IPS-18c (cell line): ENCODE data around the gene CD68.

Source experiments
- H3K4me3 ChIP-seq: 2 replicates; pipeline ENCODE4 v1.7.0; 2013; ENCODE audit warnings: low read depth, mild to moderate bottlenecking, low read length, moderate library complexity; ENCODE audit not compliant: insufficient read depth
- H3K9me3 ChIP-seq: one replicate; pipeline ENCODE4 v1.6.1; 2013; ENCODE audit warnings: mild to moderate bottlenecking, low read length, moderate library complexity; ENCODE audit not compliant: control insufficient read depth, insufficient read depth

CD68 gene

GRCh38 chr17:7574176-7574953, 5.1 kb upstream of the CD68 start:
- H3K4me3 ChIP-seq, result peak overlapping the region; percentile 97

DNA sequence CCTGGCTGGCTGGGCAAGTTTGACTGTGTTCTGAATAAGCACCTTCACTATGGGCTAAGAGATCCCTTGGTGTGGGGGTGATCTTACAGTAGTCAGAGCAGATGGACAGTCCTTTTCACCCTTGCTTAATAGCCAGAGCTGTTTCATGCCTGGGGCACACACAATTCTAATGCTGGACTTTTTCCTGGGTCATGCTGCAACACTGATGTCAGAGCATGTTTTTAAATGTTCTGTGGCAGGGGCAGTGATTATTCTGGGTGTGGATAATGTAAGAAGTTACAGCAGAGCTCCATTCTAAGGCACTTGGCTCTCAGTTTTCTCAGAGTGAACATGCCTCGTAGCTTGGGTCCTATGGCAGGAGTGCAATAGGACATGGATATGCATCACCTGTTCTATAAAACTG, 4.0 kb upstream of the CD68 start:
- H3K9me3 ChIP-seq, result no peaks in the 10 kb centered on the region
- no peak overlapping the region for H3K4me3 ChIP-seq

More at GRCh38 chr17:7574176-7574953, 5.1 kb upstream of the CD68 start:
- no peaks in the 10 kb centered on the region for H3K9me3 ChIP-seq

- H3K9me3 ChIP-seq, result no peaks in the 10 kb centered on the region
- H3K4me3 ChIP-seq, result no peak overlapping the region
Measured at GRCh38 chr17:7575959-7576358, 3.5 kb upstream of the CD68 start.

- H3K4me3 ChIP-seq, result no peak overlapping the region
Measured at GRCh38 chr17:7576432-7576937, 3.0 kb upstream of the CD68 start.

DNA sequence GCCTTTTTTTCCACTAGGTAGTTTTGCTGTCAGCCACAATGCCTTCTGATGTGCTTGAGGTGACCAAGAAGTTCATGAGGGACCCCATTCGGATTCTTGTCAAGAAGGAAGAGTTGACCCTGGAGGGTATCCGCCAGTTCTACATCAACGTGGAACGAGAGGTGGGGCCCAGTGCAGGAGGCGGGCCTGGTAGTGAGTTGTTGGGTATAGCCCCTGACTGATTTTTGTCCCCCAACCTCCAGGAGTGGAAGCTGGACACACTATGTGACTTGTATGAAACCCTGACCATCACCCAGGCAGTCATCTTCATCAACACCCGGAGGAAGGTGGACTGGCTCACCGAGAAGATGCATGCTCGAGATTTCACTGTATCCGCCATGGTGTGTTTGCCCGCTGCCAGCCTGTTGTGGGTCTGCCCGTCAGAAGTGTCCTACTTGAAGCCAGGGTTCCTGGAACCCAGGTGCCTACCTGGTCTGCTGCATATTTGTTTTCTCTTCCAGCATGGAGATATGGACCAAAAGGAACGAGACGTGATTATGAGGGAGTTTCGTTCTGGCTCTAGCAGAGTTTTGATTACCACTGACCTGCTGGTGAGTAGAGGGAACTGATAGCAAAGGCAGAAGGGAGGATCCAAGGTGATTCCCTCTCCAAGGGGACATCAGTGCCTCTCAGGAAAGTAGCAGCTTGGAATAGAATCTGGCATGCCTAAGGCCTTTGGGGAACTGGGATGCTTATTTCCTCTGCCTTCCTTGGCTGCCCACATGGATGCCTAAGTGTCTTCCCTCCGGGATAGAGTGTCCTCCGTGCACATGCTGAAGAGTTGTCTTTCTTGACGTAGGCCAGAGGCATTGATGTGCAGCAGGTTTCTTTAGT, 1.9 kb upstream of the CD68 start:
- no peak overlapping the region; the same call in 1 of the 2 replicates for H3K4me3 ChIP-seq
- no peaks in the 10 kb centered on the region for H3K9me3 ChIP-seq

More at GRCh38 chr17:7576432-7576937, 3.0 kb upstream of the CD68 start:
- H3K9me3 ChIP-seq, result no peaks in the 10 kb centered on the region

GRCh38 chr17:7579834-7580603, 581 bp downstream of the CD68 start:
- no peaks in the 10 kb centered on the region for H3K9me3 ChIP-seq
- no peak overlapping the region for H3K4me3 ChIP-seq

GRCh38 chr17:7580604-7581575, 1.5 kb downstream of the CD68 start:
- Histone ChIP-seq H3K9me3 (no peaks in the 10 kb centered on the region), H3K4me3 (no peak overlapping the region)

DNA sequence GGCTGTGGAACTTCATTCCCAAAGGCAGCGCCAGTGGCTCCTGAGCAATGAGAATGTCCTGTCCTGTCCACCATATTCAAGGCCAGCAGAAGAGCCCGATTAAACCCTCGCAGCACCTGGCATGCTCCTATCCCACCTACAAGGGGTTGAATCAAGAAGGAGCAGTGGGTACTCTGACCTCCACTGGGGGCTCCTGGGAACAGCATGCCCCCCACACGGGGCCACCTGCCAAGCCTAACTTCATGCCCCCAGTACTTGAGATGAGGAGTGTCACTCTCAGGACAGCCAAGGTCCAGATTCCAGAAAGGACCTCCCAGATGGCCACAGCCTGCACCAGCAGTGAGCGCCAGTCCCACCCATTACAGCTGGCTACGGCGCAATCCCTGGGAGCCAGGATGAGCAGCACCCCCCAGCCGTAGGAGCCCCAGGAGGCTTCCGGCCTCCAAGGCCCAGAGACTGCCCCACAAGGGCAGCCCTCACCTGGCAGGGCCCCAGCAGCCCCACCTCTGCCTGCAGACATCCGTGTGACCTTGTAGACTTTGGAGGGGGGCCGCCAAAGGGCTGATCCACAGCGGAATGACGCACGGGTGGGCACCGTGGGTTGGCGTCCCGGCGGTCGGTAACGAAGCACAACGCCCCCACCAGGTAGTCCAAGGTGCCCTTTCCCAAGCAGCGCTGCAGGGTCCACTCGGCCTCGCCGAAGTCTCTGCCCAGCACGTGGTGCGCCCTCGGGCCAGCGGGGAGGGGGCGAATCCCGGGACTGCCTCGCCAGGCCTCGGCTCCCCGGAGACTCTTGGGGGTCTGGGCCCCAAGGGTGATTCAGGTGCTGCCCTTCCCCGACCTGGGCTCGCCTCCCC, 3.2 kb downstream of the CD68 start:
- H3K4me3 ChIP-seq, result peak overlapping the region; percentile 67
- H3K9me3 ChIP-seq, result no peaks in the 10 kb centered on the region

DNA sequence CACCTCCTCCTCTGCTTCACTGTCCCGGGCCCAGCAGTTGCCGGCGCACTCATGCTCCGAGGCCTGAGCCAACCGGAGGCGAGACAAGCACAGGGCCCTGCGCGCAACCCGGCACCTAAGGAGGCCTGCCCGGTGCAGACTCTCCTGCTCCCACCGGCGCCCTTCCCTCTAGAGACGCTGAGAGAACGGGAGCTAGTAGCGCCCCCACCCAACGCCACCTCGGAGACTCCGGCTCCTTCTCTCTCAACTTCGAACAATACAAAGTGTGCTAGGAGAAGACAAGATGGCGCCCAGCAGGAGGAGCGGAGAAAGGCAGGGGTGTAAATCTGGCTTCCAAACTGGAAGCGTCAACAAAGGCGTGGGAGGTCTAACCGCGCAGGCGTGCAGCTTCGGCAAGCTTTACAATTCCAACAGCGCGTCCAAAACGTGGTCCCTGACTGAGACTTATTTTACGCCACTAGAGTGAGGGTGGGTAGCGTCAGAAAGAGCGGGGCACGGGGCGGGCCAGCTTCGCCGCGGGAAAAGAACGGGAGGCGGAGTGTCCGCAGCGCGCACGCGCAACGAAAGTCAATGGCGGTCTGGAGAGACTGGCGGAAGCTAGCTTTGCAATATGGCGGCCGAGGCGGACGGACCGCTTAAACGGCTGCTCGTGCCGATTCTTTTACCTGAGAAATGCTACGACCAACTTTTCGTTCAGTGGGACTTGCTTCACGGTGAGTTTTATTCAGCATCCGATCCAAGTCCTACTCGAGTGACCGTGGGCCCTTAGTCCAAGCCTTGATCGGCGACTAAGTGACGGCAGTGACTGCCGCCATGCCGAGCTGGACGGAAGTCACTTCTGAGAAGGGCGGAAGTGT, 4.0 kb downstream of the CD68 start, which contains the start of gene MPDU1:
TSS of gene MPDU1 (plus strand) at position 600 of the 857 bp plus-strand sequence. CDS start at position 611, 11 bp downstream.
- no peaks in the 10 kb centered on the region for H3K9me3 ChIP-seq
- peak within 1 kb of the TSS; percentile 67 for H3K4me3 ChIP-seq

DNA sequence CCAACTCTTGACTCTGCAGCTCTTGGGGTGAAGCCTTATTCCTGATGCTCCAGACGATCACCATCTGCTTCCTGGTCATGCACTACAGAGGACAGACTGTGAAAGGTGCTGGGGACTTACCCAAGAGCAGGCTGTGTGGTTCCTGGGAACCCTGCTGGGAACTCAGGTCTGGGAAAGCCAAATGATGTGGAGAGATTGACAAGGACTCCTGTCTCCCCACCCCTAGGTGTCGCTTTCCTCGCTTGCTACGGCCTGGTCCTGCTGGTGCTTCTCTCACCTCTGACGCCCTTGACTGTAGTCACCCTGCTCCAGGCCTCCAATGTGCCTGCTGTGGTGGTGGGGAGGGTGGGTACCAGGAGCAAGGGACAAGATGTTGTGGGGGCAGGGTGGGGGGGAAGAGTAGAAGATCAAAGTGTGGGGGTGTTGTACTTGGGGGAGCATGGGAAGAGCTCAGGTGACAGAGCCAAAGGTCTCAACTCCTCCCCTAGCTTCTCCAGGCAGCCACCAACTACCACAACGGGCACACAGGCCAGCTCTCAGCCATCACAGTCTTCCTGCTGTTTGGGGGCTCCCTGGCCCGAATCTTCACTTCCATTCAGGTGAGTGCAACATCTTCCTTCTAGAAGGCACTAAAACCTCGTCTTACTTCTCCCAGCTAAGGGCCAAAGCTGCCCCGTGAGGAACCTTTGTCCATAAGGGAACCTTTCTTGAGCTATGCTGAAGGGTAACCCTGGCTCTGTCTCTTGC, 7.4 kb downstream of the CD68 start:
- no peaks in the 10 kb centered on the region for H3K9me3 ChIP-seq
- no peak overlapping the region for H3K4me3 ChIP-seq

DNA sequence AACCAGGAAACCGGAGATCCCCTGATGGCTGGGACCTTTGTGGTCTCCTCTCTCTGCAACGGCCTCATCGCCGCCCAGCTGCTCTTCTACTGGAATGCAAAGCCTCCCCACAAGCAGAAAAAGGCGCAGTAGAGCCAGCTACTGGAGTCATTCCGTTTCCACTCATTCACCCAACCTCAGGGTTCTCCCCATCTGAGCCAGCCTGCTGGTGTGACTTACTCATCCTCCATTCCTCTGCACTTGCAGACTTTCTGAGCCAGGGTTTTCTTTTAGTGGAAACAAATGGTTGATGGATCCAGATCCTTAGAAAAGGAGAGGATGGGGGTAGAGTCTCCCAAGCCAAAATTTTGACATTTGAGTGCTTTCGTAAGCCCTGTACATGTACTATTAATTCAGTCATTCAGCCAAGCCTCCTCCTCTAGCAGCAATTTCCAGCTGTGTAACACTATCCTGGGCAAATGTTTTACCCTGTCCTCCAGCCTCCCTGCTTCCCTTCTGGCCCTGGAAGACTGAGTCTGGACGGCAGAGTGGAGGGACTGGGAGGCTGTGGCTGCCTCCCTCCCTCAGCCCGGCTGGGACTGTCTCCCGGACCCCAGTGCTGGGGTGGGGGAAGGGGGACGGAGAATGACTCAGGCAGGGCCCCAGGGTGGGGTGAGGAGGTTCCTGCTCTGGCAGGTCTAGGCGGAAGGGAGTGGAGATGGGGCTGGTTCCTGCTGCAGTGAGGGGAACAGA, 8.1 kb downstream of the CD68 start:
- H3K4me3 ChIP-seq, result peak overlapping the region; percentile 75
- no peaks in the 10 kb centered on the region for H3K9me3 ChIP-seq

DNA sequence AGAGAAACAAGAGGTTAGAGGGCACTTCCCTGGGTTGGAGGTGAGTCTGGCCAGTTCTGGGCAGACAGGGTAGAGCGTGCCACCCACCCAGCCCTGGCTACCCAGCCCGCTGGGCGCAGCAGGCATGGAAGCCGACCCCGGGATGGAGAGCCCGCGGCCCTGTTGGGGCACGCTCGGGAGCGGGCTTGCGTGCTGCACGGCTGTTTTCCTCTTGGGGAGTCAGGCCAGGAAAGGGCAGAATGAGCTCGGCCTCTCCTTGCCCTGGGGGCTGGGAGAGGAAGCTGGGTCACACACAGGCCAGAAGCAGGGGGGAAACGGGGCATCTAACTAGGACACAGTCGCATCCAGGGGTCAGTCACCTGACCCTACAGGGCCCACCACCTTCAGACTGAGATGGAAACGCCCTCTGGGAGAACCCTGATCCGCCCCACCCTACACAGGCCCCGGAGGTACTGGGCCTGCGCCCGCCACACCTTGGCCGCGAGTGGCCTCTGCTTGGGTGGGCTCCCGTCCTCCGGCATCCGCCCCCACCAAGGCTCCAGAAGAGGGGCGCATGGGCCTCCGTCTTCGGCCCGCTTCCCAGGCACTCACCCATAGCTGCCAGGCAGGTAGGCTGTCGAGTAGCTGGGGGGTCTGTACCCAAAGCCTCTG, 9.2 kb downstream of the CD68 start:
- Histone ChIP-seq H3K4me3 (peak overlapping the region; percentile 75), H3K9me3 (no peaks in the 10 kb centered on the region)
